Measurements from ENCODE around the gene NRG4.
"Not testable (repeated sequence)": the region's sequence is repeated elsewhere in the genome, so short reads cannot be mapped to it uniquely, and the experiment has no call there.

DNA sequence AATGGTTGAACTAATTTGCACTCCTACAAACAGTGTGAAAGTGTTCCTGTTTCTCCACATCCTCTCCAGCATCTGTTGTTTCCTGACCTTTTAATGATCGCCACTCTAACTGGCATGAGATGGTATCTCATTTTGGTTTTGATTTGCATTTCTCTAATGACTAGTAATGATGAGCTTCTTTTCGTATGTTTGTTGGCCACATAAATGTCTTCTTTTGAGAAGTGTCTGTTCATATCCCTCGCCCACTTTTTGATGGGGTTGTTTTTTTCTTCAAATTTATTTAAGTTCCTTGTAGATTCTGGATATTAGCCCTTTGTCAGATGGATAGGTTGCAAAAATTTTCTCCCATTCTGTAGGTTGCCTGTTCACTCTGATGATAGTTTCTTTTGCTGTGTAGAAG lies 101.9 kb downstream of the NRG4 start:
- TF ChIP-seq EZH2 (IDR thresholded peaks at IDR 0.05; ENCODE audit: low read depth, unreplicated experiment) = not testable (repeated sequence)
- TF ChIP-seq, protein P1, sequence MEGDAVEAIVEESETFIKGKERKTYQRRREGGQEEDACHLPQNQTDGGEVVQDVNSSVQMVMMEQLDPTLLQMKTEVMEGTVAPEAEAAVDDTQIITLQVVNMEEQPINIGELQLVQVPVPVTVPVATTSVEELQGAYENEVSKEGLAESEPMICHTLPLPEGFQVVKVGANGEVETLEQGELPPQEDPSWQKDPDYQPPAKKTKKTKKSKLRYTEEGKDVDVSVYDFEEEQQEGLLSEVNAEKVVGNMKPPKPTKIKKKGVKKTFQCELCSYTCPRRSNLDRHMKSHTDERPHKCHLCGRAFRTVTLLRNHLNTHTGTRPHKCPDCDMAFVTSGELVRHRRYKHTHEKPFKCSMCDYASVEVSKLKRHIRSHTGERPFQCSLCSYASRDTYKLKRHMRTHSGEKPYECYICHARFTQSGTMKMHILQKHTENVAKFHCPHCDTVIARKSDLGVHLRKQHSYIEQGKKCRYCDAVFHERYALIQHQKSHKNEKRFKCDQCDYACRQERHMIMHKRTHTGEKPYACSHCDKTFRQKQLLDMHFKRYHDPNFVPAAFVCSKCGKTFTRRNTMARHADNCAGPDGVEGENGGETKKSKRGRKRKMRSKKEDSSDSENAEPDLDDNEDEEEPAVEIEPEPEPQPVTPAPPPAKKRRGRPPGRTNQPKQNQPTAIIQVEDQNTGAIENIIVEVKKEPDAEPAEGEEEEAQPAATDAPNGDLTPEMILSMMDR (conservative IDR thresholded peaks at IDR 0.05; ENCODE audit: low read depth in 2 of 2) = not testable (repeated sequence)

All from GM23338 (cell line).